SU-DHL-6 (cell line): ENCODE data around the gene GPATCH4.

Experiments used
- H2AFZ ChIP-seq: fragments of 200-600 bp; sonication (generic); 2 replicates; pipeline ENCODE4 v1.6.1; 2014; ENCODE audit warnings: low read depth, mild to moderate bottlenecking, moderate library complexity, mixed read lengths, antibody characterized with exemption, low read length; ENCODE audit not compliant: severe bottlenecking
- H3F3A ChIP-seq: fragments of 200-600 bp; shearing (Covaris generic); 2 replicates; pipeline ENCODE4 v1.6.0; 2016; ENCODE audit warnings: antibody characterized with exemption, mild to moderate bottlenecking; ENCODE audit not compliant: insufficient read depth
- H3K27ac ChIP-seq: fragments of 200-600 bp; sonication (generic); 2 replicates; pipeline ENCODE4 v1.5.1; 2016; ENCODE audit warnings: low read depth, mild to moderate bottlenecking, low read length, moderate library complexity, mixed read lengths
- H3K27me3 ChIP-seq: fragments of 200-600 bp; sonication (generic), shearing (Covaris generic); 2 replicates; pipeline ENCODE4 v1.6.0; 2014; ENCODE audit warnings: mild to moderate bottlenecking, low read length
- H3K36me3 ChIP-seq: fragments of 200-600 bp; sonication (generic); 2 replicates; pipeline ENCODE4 v1.6.1; 2014; ENCODE audit warnings: mild to moderate bottlenecking, low read length, mixed read lengths
- H3K4me2 ChIP-seq: fragments of 300-600, 200-600 bp; shearing (Covaris generic), sonication (generic); 2 replicates; pipeline ENCODE4 v1.6.0; 2014; ENCODE audit warnings: low read length, low read depth, mild to moderate bottlenecking; ENCODE audit not compliant: poor library complexity, severe bottlenecking
- H3K4me3 ChIP-seq: fragments of 200-600 bp; sonication (generic); 2 replicates; pipeline ENCODE4 v1.5.1; 2014; ENCODE audit warnings: antibody characterized with exemption, low read length, mild to moderate bottlenecking, mixed read lengths; ENCODE audit not compliant: insufficient read depth, poor library complexity, severe bottlenecking
- H3K79me2 ChIP-seq: fragments of 200-600 bp; sonication (generic); 2 replicates; pipeline ENCODE4 v1.6.1; 2014; ENCODE audit warnings: mild to moderate bottlenecking, low read length, moderate library complexity; ENCODE audit not compliant: insufficient read depth
- H3K9ac ChIP-seq: fragments of 200-600 bp; sonication (generic); 2 replicates; pipeline ENCODE4 v1.7.0; 2014; ENCODE audit warnings: mild to moderate bottlenecking, low read length
- H3K9me2 ChIP-seq: fragments of 200-600 bp; sonication (generic); replicated peaks from 2 replicates; pipeline ENCODE4 v1.6.1; 2014; ENCODE audit warnings: low read length; ENCODE audit not compliant: insufficient read depth
- H3K9me3 ChIP-seq: fragments of 200-600 bp; sonication (generic); 2 replicates; pipeline ENCODE4 v1.6.1; 2014; ENCODE audit warnings: low read length, mixed read lengths; ENCODE audit not compliant: insufficient read depth
- H4K20me1 ChIP-seq: fragments of 200-600 bp; sonication (generic); 2 replicates; pipeline ENCODE4 v1.6.1; 2014; ENCODE audit warnings: low read depth, mild to moderate bottlenecking, antibody characterized with exemption, low read length, moderate library complexity, mixed read lengths
- EZH2phosphoT487 ChIP-seq: fragments of 200-600 bp; sonication (generic), shearing (Covaris generic); conservative IDR thresholded peaks from 2 replicates; pipeline ENCODE4 v1.6.1; 2018; ENCODE audit warnings: mild to moderate bottlenecking, antibody characterized with exemption, low read length, moderate library complexity, mixed read lengths
- TF ChIP-seq, protein P1 (sequence below): fragments of 200-600 bp; sonication (generic); IDR thresholded peaks from one replicate; pipeline ENCODE4 v1.5.1; 2017; ENCODE audit warnings: antibody characterized with exemption, mild to moderate bottlenecking, low read length, moderate library complexity; ENCODE audit not compliant: insufficient read depth, poor library complexity, severe bottlenecking

The GPATCH4 gene

DNA sequence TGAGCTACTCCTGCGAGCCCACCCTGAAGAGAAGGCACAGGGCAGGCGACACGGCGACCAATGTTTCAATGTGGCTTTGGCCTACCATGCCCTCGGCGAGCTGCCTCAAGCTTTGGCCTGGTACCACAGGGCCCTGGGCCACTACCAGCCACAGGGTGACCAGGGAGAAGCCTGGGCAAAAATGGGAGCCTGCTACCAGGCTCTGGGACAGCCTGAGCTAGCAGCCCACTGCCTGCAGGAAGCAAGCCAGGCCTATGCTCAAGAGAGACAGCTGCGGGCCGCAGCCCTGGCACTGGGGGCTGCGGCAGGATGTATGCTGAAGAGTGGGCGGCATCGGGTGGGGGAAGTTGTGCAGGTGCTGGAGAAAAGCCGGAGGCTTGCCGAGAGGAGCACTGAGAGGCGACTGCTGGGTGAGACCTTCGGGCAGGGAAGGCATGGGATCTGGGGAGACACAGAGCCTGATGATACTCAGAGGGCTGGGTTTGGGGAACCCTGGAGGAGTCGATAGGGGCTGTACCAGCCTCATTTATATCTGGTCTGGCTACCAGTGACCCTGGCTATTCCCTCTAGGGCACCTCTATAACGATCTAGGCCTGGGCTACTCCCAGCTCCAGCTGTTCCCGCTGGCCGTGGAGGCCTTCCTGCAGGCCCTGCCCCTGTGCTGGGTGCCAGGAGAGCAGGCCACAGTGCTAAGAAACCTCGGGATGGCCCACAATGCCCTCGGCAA is 19.5 kb downstream of the GPATCH4 start:
- H3K9me2 ChIP-seq: no peaks in the 10 kb centered on the region
- no peaks in the 10 kb centered on the region for H3K27me3 ChIP-seq
- no peak for TF ChIP-seq EZH2phosphoT487
- TF ChIP-seq, protein P1, sequence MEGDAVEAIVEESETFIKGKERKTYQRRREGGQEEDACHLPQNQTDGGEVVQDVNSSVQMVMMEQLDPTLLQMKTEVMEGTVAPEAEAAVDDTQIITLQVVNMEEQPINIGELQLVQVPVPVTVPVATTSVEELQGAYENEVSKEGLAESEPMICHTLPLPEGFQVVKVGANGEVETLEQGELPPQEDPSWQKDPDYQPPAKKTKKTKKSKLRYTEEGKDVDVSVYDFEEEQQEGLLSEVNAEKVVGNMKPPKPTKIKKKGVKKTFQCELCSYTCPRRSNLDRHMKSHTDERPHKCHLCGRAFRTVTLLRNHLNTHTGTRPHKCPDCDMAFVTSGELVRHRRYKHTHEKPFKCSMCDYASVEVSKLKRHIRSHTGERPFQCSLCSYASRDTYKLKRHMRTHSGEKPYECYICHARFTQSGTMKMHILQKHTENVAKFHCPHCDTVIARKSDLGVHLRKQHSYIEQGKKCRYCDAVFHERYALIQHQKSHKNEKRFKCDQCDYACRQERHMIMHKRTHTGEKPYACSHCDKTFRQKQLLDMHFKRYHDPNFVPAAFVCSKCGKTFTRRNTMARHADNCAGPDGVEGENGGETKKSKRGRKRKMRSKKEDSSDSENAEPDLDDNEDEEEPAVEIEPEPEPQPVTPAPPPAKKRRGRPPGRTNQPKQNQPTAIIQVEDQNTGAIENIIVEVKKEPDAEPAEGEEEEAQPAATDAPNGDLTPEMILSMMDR: no peak
- peak overlapping the region; percentile 31 for H3K4me2 ChIP-seq
- H3F3A ChIP-seq: no peaks in the 10 kb centered on the region
- peak overlapping the region; percentile 25; the same call in 1 of the 2 replicates for H3K9ac ChIP-seq
- no peak overlapping the region for H3K27ac ChIP-seq
- H2AFZ ChIP-seq: no peak overlapping the region
- no peaks in the 10 kb centered on the region for H3K36me3 ChIP-seq
- no peaks in the 10 kb centered on the region for H3K9me3 ChIP-seq
- no peaks in the 10 kb centered on the region for H4K20me1 ChIP-seq
- H3K4me3 ChIP-seq: no peak overlapping the region
- no peaks in the 10 kb centered on the region for H3K79me2 ChIP-seq

- no peak within 1 kb of the TSS for H3K27ac ChIP-seq
- no peak within 1 kb of the TSS for H2AFZ ChIP-seq
- H3F3A ChIP-seq: no peaks in the 10 kb centered on the region
- no peak within 1 kb of the TSS for H3K4me2 ChIP-seq
- no peaks in the 10 kb centered on the region for H3K36me3 ChIP-seq
- H3K79me2 ChIP-seq: no peaks in the 10 kb centered on the region
- no peaks in the 10 kb centered on the region for H3K9me3 ChIP-seq
- no peaks in the 10 kb centered on the region for H3K27me3 ChIP-seq
- no peak within 1 kb of the TSS for H3K9ac ChIP-seq
- no peaks in the 10 kb centered on the region for H3K9me2 ChIP-seq
- H3K4me3 ChIP-seq: no peak within 1 kb of the TSS
- H4K20me1 ChIP-seq: no peaks in the 10 kb centered on the region
- no peak for TF ChIP-seq EZH2phosphoT487
- TF ChIP-seq, protein P1: no peak
Measured at GRCh38 chr1:156579472-156579871, 21.8 kb downstream of the GPATCH4 start, which contains the start of gene TTC24. Gene TTC24, plus strand, starts transcription at chr1:156579723. Its CDS starts 1,642 bp downstream, at chr1:156581365.

DNA sequence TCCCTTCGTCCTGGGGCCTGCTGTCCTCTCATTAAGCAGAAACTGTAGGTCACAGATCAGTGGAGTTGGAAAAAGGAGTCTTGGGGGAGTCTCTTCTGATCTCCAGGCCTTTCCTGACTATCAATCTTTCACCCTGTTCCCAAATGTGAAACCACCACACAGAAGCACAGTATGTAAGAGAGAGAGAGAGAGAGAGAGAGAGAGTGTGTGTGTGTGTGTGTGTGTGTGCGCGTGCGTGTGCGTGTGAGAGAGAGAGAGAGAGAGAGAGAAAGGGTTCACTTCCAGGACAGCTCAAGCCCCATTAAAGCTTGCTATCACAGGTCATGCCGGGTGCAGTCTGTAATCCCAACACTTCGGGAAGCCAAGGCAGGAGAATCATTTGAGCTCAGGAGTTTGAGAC is 23.2 kb downstream of the GPATCH4 start:
- H3K9ac ChIP-seq: no peak overlapping the region
- TF ChIP-seq, protein P1: no peak
- TF ChIP-seq EZH2phosphoT487: no peak
- no peaks in the 10 kb centered on the region for H3F3A ChIP-seq
- H3K27me3 ChIP-seq: no peaks in the 10 kb centered on the region
- H3K9me3 ChIP-seq: no peaks in the 10 kb centered on the region
- H3K9me2 ChIP-seq: no peaks in the 10 kb centered on the region
- no peaks in the 10 kb centered on the region for H4K20me1 ChIP-seq
- no peak overlapping the region for H3K4me3 ChIP-seq
- no peak overlapping the region for H2AFZ ChIP-seq
- H3K79me2 ChIP-seq: no peaks in the 10 kb centered on the region
- no peak overlapping the region for H3K27ac ChIP-seq
- H3K4me2 ChIP-seq: no peak overlapping the region
- no peaks in the 10 kb centered on the region for H3K36me3 ChIP-seq
